Lower leg skin (tissue), 3 donors: ENCODE results near the gene CHST2.

Experiments
- POLR2A ChIP-seq, 2 donors: fragments of 450-650 bp; IDR thresholded peaks; one replicate each; pipeline ENCODE4 v1.6.1; 2016 to 2017; ENCODE audit warnings: antibody characterized with exemption in 2 of 2, mild to moderate bottlenecking in 1 of 2, moderate library complexity in 1 of 2
- TF ChIP-seq, protein P1 (sequence below), 3 donors: fragments of 450-650 bp; IDR thresholded peaks; one replicate each; pipeline ENCODE4 v1.5.1; 2016; ENCODE audit warnings: antibody characterized with exemption in 3 of 3, mild to moderate bottlenecking in 3 of 3, moderate library complexity in 2 of 3

DNA sequence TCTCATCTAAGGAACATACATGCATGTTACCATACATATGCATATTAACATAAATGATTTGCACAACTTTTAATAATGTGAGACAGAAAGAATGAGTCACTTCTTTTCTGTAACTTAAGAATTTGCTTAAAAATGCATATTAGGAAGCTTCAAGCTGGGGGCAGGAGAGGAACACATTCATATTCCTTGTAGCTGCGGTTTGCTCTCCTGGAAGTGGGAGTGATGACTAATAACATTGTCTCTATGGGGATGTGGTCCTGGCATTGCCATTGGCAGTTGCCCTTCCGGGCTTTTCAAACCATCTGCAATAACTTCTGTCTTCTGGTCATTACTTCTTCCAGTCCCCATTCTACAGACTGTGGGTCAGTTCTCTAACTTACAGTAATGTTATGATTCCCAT lies 15.6 kb downstream of the CHST2 start:
- TF ChIP-seq POLR2A (IDR thresholded peaks at IDR 0.05): no peak
- TF ChIP-seq, protein P1, sequence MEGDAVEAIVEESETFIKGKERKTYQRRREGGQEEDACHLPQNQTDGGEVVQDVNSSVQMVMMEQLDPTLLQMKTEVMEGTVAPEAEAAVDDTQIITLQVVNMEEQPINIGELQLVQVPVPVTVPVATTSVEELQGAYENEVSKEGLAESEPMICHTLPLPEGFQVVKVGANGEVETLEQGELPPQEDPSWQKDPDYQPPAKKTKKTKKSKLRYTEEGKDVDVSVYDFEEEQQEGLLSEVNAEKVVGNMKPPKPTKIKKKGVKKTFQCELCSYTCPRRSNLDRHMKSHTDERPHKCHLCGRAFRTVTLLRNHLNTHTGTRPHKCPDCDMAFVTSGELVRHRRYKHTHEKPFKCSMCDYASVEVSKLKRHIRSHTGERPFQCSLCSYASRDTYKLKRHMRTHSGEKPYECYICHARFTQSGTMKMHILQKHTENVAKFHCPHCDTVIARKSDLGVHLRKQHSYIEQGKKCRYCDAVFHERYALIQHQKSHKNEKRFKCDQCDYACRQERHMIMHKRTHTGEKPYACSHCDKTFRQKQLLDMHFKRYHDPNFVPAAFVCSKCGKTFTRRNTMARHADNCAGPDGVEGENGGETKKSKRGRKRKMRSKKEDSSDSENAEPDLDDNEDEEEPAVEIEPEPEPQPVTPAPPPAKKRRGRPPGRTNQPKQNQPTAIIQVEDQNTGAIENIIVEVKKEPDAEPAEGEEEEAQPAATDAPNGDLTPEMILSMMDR (IDR thresholded peaks at IDR 0.05): no peak
